Mesendoderm (in vitro differentiated cells): ENCODE data around the gene SUN5. TPM values are rescaled to one million over a fixed set of nuclear protein-coding genes. Genes with fewer than 3 reads are reported as not detected.
"Not testable (repeated sequence)": the region's sequence is repeated elsewhere in the genome, so short reads cannot be mapped to it uniquely, and the experiment has no call there.

Experiments
- DNase-seq: peaks from one replicate; pipeline ENCODE4 v3.0.0; 2013
- H2AK5ac ChIP-seq: 2 replicates; pipeline ENCODE4 v1.6.1; 2013; ENCODE audit warnings: low read length, inconsistent platforms
- H2BK120ac ChIP-seq: 2 replicates; pipeline ENCODE4 v1.6.1; 2013; ENCODE audit warnings: low read depth, mild to moderate bottlenecking, low read length, moderate library complexity, mixed read lengths
- H2BK15ac ChIP-seq: replicated peaks from 2 replicates; pipeline ENCODE4 v1.6.1; 2013; ENCODE audit warnings: low read depth, mild to moderate bottlenecking, moderate library complexity
- H2BK5ac ChIP-seq: 2 replicates; pipeline ENCODE4 v1.6.1; 2013; ENCODE audit warnings: low read length, inconsistent platforms
- H3K18ac ChIP-seq: 2 replicates; pipeline ENCODE4 v1.6.1; 2013; ENCODE audit warnings: mild to moderate bottlenecking, low read length, mixed read lengths
- H3K23ac ChIP-seq: one replicate; pipeline ENCODE4 v1.6.1; 2013; ENCODE audit warnings: low read length
- H3K27ac ChIP-seq: 2 replicates; pipeline ENCODE4 v1.5.1; 2013; ENCODE audit warnings: low read depth, mild to moderate bottlenecking, inconsistent platforms, low read length, moderate library complexity
- H3K27me3 ChIP-seq: 2 replicates; pipeline ENCODE4 v1.6.1; 2013; ENCODE audit warnings: low read length, control low read depth, mild to moderate bottlenecking, inconsistent platforms; ENCODE audit not compliant: insufficient read depth, poor library complexity
- H3K36me3 ChIP-seq: 2 replicates; pipeline ENCODE4 v1.6.1; 2013; ENCODE audit warnings: low read length, inconsistent platforms; ENCODE audit not compliant: control insufficient read depth, insufficient read depth
- H3K4ac ChIP-seq: one replicate; pipeline ENCODE4 v1.6.1; 2013; ENCODE audit warnings: low read depth, mild to moderate bottlenecking, low read length, moderate library complexity
- H3K4me1 ChIP-seq: 2 replicates; pipeline ENCODE4 v1.6.1; 2013; ENCODE audit warnings: low read depth, low read length, inconsistent platforms; ENCODE audit not compliant: control insufficient read depth
- H3K4me2 ChIP-seq: 2 replicates; pipeline ENCODE4 v1.6.1; 2013; ENCODE audit warnings: low read length
- H3K4me3 ChIP-seq: 2 replicates; pipeline ENCODE4 v1.5.1; 2013; ENCODE audit warnings: mild to moderate bottlenecking, low read length
- H3K56ac ChIP-seq: one replicate; pipeline ENCODE4 v1.6.1; 2013; ENCODE audit warnings: low read length
- H3K79me1 ChIP-seq: 2 replicates; pipeline ENCODE4 v1.6.1; 2013; ENCODE audit warnings: low read length, inconsistent platforms
- H3K79me2 ChIP-seq: 2 replicates; pipeline ENCODE4 v1.6.1; 2013; ENCODE audit warnings: mild to moderate bottlenecking, low read length; ENCODE audit not compliant: control insufficient read depth, insufficient read depth
- H3K9ac ChIP-seq: 2 replicates; pipeline ENCODE4 v1.6.1; 2013; ENCODE audit warnings: low read length, inconsistent platforms
- H4K5ac ChIP-seq: one replicate; pipeline ENCODE4 v1.6.1; 2013; ENCODE audit warnings: low read length
- H4K8ac ChIP-seq: one replicate; pipeline ENCODE4 v1.6.1; 2013; ENCODE audit warnings: low read depth, mild to moderate bottlenecking, control low read depth, low read length, moderate library complexity
- WGBS: extraction: QIAGEN DNeasy Blood & Tissue Kit; methylation state at CpG from one replicate; pipeline ENCODE4 v1.1.7; 2013; ENCODE audit warnings: low lambda C conversion rate, missing lambda C conversion rate; ENCODE audit not compliant: insufficient coverage; ENCODE audit errors: extremely low coverage; 5-methylcytosine and 5-hydroxymethylcytosine counted together
- polyA plus RNA-seq, 2 experiments: library from polyadenylated mRNA; stranded (reverse); fragments of 200-250 nt; gene quantifications; one replicate each; pipeline ENCODE4 v1.2.3, GENCODE V29; 2013

The SUN5 gene
- not detected for polyA plus RNA-seq (2013, experiment 1 of 2)
- polyA plus RNA-seq (2013, experiment 2 of 2): not detected

GRCh38 chr20:33004141-33004751, at the start of gene SUN5:
TSS of gene SUN5 (minus strand) at chr20:33004433. CDS start at chr20:33004340, 93 bp downstream.
- no peak within 1 kb of the TSS for H3K18ac ChIP-seq
- H3K27me3 ChIP-seq: no peaks in the 10 kb centered on the region
- H3K4me3 ChIP-seq: no peak within 1 kb of the TSS
- H4K8ac ChIP-seq: no peak within 1 kb of the TSS
- no peak within 1 kb of the TSS for H2BK15ac ChIP-seq
- no peak within 1 kb of the TSS for H3K9ac ChIP-seq
- H3K23ac ChIP-seq: no peak within 1 kb of the TSS
- H3K4ac ChIP-seq: peak within 1 kb of the TSS; percentile 17
- H3K27ac ChIP-seq: no peak within 1 kb of the TSS
- no peaks in the 10 kb centered on the region for H3K79me1 ChIP-seq
- H2BK120ac ChIP-seq: no peak within 1 kb of the TSS
- no peaks in the 10 kb centered on the region for H3K79me2 ChIP-seq
- DNase-seq: no peak
- no peak within 1 kb of the TSS for H2BK5ac ChIP-seq
- no peaks in the 10 kb centered on the region for H3K4me1 ChIP-seq
- H3K56ac ChIP-seq: no peak within 1 kb of the TSS
- H3K36me3 ChIP-seq: no peaks in the 10 kb centered on the region
- H4K5ac ChIP-seq: no peak within 1 kb of the TSS
- WGBS: no CpG with 5 or more reads among the region's 6 CpGs
- H2AK5ac ChIP-seq: peak within 1 kb of the TSS; percentile 91
- H3K4me2 ChIP-seq: no peak within 1 kb of the TSS

DNA sequence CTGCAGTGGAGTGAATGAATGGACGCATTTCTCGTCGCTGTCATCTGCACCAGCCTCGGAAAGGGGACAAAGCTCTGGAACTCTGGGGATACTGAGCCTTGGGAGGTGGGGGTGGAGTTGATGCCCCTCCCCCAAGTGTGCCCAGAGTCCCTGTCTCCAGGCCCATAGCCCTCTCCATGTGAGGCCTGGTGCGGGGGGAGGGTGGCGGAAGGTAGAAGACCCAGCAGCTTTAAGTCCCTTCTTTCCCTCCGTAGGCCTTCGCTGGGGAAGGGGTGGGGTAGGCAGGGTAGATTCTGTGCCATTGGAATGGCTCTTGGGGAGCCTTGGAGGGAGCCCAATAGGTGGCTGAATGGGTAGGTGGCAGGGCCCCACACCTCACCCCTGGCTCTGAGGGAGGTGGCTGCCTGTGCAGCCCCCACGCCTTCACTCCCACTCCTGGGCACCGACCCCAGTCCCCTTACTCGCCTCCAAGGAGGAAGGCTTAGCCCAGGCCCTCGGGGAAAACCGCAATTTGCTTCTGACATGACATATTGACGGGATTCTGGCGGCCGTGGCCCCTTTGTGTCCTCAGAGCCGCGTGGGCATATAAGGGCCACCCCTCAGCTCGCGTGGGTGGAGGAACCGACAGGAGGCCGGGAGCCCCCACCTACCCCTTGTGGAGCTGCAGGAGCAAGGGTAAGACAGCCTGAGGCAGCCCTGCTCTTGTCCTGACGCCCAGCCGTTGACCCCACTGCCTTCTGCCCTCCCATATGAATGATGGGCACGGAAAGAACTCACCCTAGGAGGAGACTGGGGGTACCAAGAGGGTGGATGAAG, 49.3 kb upstream of the SUN5 start, which contains the start of gene BPIFB3:
TSS of gene BPIFB3 (plus strand) at position 613 of the 816 bp plus-strand sequence. CDS start 1,533 bp downstream, outside the sequence.
- Histone ChIP-seq H2AK5ac (no peak within 1 kb of the TSS), H3K4me1 (peaks cover 2% of the 10 kb centered on the region), H4K8ac (no peak within 1 kb of the TSS), H3K18ac (no peak within 1 kb of the TSS), H3K9ac (no peak within 1 kb of the TSS), H3K27ac (no peak within 1 kb of the TSS), H3K79me2 (no peaks in the 10 kb centered on the region), H3K4me2 (no peak within 1 kb of the TSS), H2BK15ac (no peak within 1 kb of the TSS), H4K5ac (no peak within 1 kb of the TSS), H3K79me1 (no peaks in the 10 kb centered on the region), H3K4ac (no peak within 1 kb of the TSS), H2BK120ac (no peak within 1 kb of the TSS), H3K23ac (peak within 1 kb of the TSS; percentile 45), H3K27me3 (no peaks in the 10 kb centered on the region), H3K56ac (peak within 1 kb of the TSS; percentile 74), H3K4me3 (no peak within 1 kb of the TSS), H2BK5ac (no peak within 1 kb of the TSS), H3K36me3 (no peaks in the 10 kb centered on the region)
- whole genome bisulfite sequencing: no CpG with 5 or more reads among the region's 25 CpGs
- no peak for DNase-seq

DNA sequence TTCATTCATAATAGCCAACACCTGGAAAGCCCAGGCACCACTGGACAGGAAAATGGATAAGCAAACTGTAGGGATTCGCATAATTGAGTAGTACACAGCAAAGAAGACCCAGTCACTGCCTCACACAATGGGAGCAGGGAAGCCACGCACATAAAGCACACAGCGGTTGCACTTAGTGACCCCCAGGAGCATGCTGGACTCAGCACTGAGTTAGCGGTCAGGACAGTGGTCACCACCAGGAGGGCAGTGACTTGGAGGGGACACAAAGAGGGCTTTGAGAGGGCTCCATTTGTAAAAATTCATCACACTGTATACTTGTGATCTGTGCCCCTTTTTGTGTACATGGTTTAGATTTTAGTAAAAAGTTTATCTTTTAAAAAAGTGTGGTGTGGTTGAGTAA, 47.1 kb upstream of the SUN5 start:
- Histone ChIP-seq H3K4me3 (no peak overlapping the region), H3K9ac (no peak overlapping the region), H3K23ac (no peak overlapping the region), H3K27ac (no peak overlapping the region), H3K4me1 (no peaks in the 10 kb centered on the region), H2AK5ac (no peak overlapping the region), H3K36me3 (no peaks in the 10 kb centered on the region), H3K27me3 (no peaks in the 10 kb centered on the region), H3K79me2 (no peaks in the 10 kb centered on the region), H3K4me2 (no peak overlapping the region), H4K8ac (no peak overlapping the region), H2BK5ac (no peak overlapping the region), H2BK120ac (no peak overlapping the region), H3K79me1 (no peaks in the 10 kb centered on the region), H3K56ac (no peak overlapping the region), H4K5ac (no peak overlapping the region), H3K18ac (no peak overlapping the region), H2BK15ac (no peak overlapping the region), H3K4ac (no peak overlapping the region)
- DNase-seq: no peak
- no CpG with 5 or more reads among the region's 4 CpGs for WGBS

DNA sequence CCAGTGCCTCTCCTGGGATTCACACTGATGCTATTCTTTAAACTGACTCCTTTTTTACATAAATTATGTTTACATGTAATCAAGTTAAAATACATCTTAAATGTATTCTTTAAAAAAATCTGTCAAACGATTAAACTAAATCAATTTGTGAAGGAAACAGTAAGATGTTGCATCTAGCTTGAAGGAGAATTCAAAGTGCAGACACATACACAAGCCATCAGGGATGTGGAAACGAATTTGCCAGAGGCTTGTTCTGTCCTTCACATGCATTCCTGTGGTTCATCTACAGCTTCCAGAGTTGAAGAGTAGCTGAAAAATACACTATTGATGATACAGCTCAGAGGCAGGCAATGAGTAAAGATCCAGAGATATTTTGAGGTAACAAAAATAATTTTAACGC, 42.2 kb upstream of the SUN5 start:
- Histone ChIP-seq H3K4me2 (no peak overlapping the region), H3K4ac (no peak overlapping the region), H3K36me3 (no peaks in the 10 kb centered on the region), H3K79me2 (no peaks in the 10 kb centered on the region), H3K4me3 (no peak overlapping the region), H2AK5ac (no peak overlapping the region), H3K27me3 (no peaks in the 10 kb centered on the region), H3K79me1 (no peaks in the 10 kb centered on the region), H3K27ac (no peak overlapping the region), H4K8ac (no peak overlapping the region), H4K5ac (no peak overlapping the region), H3K23ac (no peak overlapping the region), H2BK120ac (no peak overlapping the region), H2BK15ac (no peak overlapping the region), H3K4me1 (no peaks in the 10 kb centered on the region), H3K18ac (no peak overlapping the region), H3K56ac (no peak overlapping the region), H2BK5ac (no peak overlapping the region), H3K9ac (no peak overlapping the region)
- no peak for DNase-seq
- WGBS: no CpG with 5 or more reads among the region's 3 CpGs

DNA sequence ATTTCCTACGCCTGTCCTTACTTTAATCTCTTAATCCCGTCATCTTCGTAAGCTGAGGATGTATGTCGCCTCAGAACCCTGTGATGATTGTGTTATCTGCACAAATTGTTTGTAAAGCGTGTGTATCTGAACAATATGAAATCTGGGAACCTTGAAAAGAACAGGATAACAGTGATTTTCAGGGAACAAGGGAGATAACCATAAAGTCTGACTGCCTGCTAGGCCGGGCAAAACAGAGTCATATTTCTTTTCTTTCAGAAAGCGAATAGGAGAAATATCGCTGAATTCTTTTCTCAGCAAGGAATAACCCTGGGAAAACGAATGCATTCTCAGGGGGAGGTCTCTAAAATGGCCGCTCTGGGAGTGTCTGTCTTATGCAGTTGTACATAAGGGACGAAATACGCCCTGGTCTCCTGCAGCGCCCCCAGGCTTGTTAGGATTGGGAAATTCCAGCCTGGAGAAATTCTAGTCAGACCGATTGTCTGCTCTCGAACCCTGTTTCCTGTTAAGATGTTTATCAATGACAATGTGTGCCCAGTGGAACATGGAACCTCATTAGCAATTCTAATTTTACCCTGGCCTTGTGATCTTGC, 41.0 kb upstream of the SUN5 start:
- not testable (repeated sequence) for H3K4me1 ChIP-seq, H2BK120ac ChIP-seq, H3K27me3 ChIP-seq, H3K4me3 ChIP-seq, DNase-seq, H3K27ac ChIP-seq, H3K4me2 ChIP-seq, H3K36me3 ChIP-seq, H4K5ac ChIP-seq, H3K9ac ChIP-seq, H3K79me1 ChIP-seq, H2BK5ac ChIP-seq, H3K79me2 ChIP-seq, H2AK5ac ChIP-seq, H3K4ac ChIP-seq, H3K18ac ChIP-seq, H2BK15ac ChIP-seq, H4K8ac ChIP-seq, H3K56ac ChIP-seq, H3K23ac ChIP-seq
- no CpG with 5 or more reads among the region's 15 CpGs for WGBS
